Activated T-helper 1 cell treated with anti-CD3 and anti-CD28 coated beads, Interleukin-12 subunit alpha, Interleukin-12 subunit beta, Interleukin-2, Interleukin-4 antibody, amounts not matched to agents 30 ng/mL and 10 ng/mL and 1 ng/mL, durations not matched to agents 14 hours and 24 hours and 36 hours (primary cell): ENCODE data around the gene FSIP2. TPM values are rescaled to one million over a fixed set of nuclear protein-coding genes. Genes with fewer than 3 reads are reported as not detected.

ENCODE experiments used
- DNase-seq: peaks from one replicate; pipeline ENCODE4 v3.0.0; 2021; ENCODE audit warnings: low spot score
- H3K27ac Mint-ChIP-seq: one replicate; pipeline ENCODE4 v1.8.0; 2021; ENCODE audit warnings: mild to moderate bottlenecking, mixed read lengths
- H3K27me3 Mint-ChIP-seq: one replicate; pipeline ENCODE4 v1.8.0; 2022; ENCODE audit warnings: mild to moderate bottlenecking, moderate library complexity, mixed read lengths; ENCODE audit not compliant: insufficient read depth
- H3K36me3 Mint-ChIP-seq: one replicate; pipeline ENCODE4 v1.8.0; 2021; ENCODE audit warnings: low read depth, mixed read lengths
- H3K4me1 Mint-ChIP-seq: one replicate; pipeline ENCODE4 v1.8.0; 2021; ENCODE audit warnings: low read depth, mixed read lengths
- H3K4me3 Mint-ChIP-seq: one replicate; pipeline ENCODE4 v1.8.0; 2021; ENCODE audit warnings: mild to moderate bottlenecking, moderate library complexity, mixed read lengths
- H3K9me3 Mint-ChIP-seq: one replicate; pipeline ENCODE4 v1.8.0; 2021; ENCODE audit warnings: mixed read lengths
- intact Hi-C: fragments of 100-400 bp; cut with micrococcal nuclease; formaldehyde crosslinking; loops from one replicate; pipeline ENCODE4 v1.15.1; 2024
- total RNA-seq: library from RNA; stranded (reverse); gene quantifications from 2 replicates; pipeline ENCODE4 v1.2.3, GENCODE V29; 2022

FSIP2 gene
- total RNA-seq, 1 donor from 2014 or later = 0.23 TPM

- DNase-seq = no peak
- no peak overlapping the region for H3K27ac Mint-ChIP-seq
- H3K4me1 Mint-ChIP-seq = no peaks in the 10 kb centered on the region
- no peaks in the 10 kb centered on the region for H3K27me3 Mint-ChIP-seq
- intact Hi-C loops = no loop called here
- no peak overlapping the region for H3K4me3 Mint-ChIP-seq
- H3K9me3 Mint-ChIP-seq = no peaks in the 10 kb centered on the region
- no peaks in the 10 kb centered on the region for H3K36me3 Mint-ChIP-seq
These were observed 47.4 kb downstream of the FSIP2 start for GRCh38 chr2:185785851-185786473.

- no peak for DNase-seq
- Mint-ChIP-seq H3K4me3 (no peak overlapping the region), H3K27ac (no peak overlapping the region), H3K4me1 (no peaks in the 10 kb centered on the region), H3K9me3 (no peaks in the 10 kb centered on the region), H3K36me3 (no peaks in the 10 kb centered on the region), H3K27me3 (no peaks in the 10 kb centered on the region)
- intact Hi-C loops = no loop called here
These were observed 48.9 kb downstream of the FSIP2 start for GRCh38 chr2:185787227-185788145.

GRCh38 chr2:185790361-185790760, 51.8 kb downstream of the FSIP2 start:
- H3K9me3 Mint-ChIP-seq = no peaks in the 10 kb centered on the region
- DNase-seq = no peak
- no peak overlapping the region for H3K27ac Mint-ChIP-seq
- H3K36me3 Mint-ChIP-seq = no peaks in the 10 kb centered on the region
- intact Hi-C loops = no loop called here
- no peak overlapping the region for H3K4me3 Mint-ChIP-seq
- H3K4me1 Mint-ChIP-seq = no peaks in the 10 kb centered on the region
- no peaks in the 10 kb centered on the region for H3K27me3 Mint-ChIP-seq

GRCh38 chr2:185793532-185794345, 55.1 kb downstream of the FSIP2 start:
- H3K4me3 Mint-ChIP-seq = no peak overlapping the region
- intact Hi-C loops = no loop called here
- H3K27me3 Mint-ChIP-seq = no peaks in the 10 kb centered on the region
- H3K36me3 Mint-ChIP-seq = no peaks in the 10 kb centered on the region
- no peak for DNase-seq
- no peaks in the 10 kb centered on the region for H3K9me3 Mint-ChIP-seq
- no peak overlapping the region for H3K27ac Mint-ChIP-seq
- no peaks in the 10 kb centered on the region for H3K4me1 Mint-ChIP-seq

DNA sequence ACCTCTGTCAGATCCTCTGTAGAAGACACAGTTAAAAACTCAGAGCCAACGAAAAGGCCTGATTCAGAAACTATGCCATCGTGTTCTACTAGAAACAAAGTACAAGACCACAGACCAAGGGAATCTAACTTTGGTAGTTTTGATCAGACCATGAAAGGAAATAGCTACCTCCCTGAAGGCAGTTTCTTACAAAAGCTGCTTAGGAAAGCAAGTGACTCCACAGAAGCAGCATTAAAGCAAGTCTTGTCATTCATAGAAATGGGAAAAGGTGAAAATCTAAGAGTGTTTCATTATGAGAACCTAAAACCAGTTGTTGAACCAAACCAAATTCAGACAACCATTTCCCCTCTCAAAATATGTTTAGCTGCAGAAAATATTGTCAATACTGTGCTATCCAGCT, 58.2 kb downstream of the FSIP2 start:
- Mint-ChIP-seq H3K4me3 (no peak overlapping the region), H3K9me3 (no peaks in the 10 kb centered on the region), H3K36me3 (no peaks in the 10 kb centered on the region), H3K27ac (no peak overlapping the region), H3K27me3 (no peaks in the 10 kb centered on the region), H3K4me1 (no peaks in the 10 kb centered on the region)
- intact Hi-C loops = no loop called here
- no peak for DNase-seq

DNA sequence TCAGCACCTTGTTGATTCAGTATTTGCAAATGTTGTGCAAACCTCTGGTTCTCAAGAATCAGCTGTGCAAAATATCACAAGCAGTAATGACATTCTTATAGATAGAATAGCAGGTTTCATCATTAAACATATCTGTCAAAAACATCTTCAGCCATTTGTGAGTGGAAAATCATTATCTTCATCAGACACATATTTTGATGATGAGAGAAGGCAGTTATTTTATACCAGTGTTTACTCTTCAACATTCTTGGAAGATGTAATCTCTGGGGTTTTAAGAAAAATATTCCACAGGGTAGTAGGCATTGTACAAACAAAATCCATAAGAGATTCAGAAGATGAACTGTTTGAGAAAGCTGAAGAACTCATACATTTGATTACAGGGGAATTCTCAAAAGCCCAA, 64.3 kb downstream of the FSIP2 start:
- no peaks in the 10 kb centered on the region for H3K36me3 Mint-ChIP-seq

DNA sequence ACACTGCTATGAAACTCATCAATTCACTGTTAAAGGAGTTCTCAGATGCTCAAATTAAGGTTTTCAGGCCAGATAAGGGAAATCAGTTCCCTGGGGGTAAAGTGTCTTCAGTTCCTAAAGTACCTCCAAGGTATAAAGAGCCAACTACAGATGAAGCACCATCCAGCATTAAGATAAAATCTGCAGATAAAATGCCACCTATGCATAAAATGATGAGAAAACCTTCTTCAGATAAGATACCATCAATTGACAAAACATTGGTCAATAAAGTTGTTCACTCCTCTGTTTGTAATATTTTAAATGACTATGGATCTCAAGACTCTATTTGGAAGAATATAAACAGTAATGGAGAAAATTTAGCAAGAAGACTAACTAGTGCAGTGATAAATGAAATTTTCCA, 68.2 kb downstream of the FSIP2 start:
- Mint-ChIP-seq H3K36me3 (no peaks in the 10 kb centered on the region), H3K9me3 (peaks cover 5% of the 10 kb centered on the region)
- intact Hi-C loops = no loop called here

More for the DNA sequence above, 64.3 kb downstream of the FSIP2 start:
- Mint-ChIP-seq H3K9me3 (peaks cover 5% of the 10 kb centered on the region), H3K27ac (no peak overlapping the region), H3K4me1 (no peaks in the 10 kb centered on the region), H3K27me3 (no peaks in the 10 kb centered on the region), H3K4me3 (no peak overlapping the region)
- intact Hi-C loops = no loop called here
- no peak for DNase-seq

DNA sequence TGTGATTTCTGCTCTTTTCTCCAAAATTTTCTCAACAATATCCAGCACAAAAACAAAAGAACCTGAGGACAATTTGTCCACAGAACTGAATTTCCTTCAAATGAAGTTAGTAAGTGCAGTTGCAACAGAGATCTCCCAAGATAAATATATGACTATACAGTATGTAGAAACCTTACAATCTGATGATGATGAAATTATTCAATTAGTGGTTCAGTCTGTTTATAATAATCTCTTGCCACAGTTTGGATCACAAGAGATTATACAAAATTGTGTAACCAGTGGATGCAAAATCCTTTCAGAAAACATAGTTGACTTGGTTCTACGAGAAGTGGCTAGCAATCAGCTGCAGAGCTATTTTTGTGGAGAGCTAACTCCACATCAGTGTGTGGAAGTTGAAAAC, 68.7 kb downstream of the FSIP2 start:
- intact Hi-C loops = no loop called here
- DNase-seq = no peak
- H3K9me3 Mint-ChIP-seq = peaks cover 5% of the 10 kb centered on the region
- H3K27me3 Mint-ChIP-seq = no peaks in the 10 kb centered on the region
- H3K36me3 Mint-ChIP-seq = no peaks in the 10 kb centered on the region
- H3K27ac Mint-ChIP-seq = no peak overlapping the region
- no peaks in the 10 kb centered on the region for H3K4me1 Mint-ChIP-seq
- no peak overlapping the region for H3K4me3 Mint-ChIP-seq

More for the DNA sequence above, 68.2 kb downstream of the FSIP2 start:
- Mint-ChIP-seq H3K27ac (no peak overlapping the region), H3K4me1 (no peaks in the 10 kb centered on the region), H3K27me3 (no peaks in the 10 kb centered on the region), H3K4me3 (no peak overlapping the region)
- no peak for DNase-seq

- H3K4me1 Mint-ChIP-seq = no peaks in the 10 kb centered on the region
- no peak overlapping the region for H3K27ac Mint-ChIP-seq
- intact Hi-C loops = no loop called here
- no peaks in the 10 kb centered on the region for H3K27me3 Mint-ChIP-seq
- no peaks in the 10 kb centered on the region for H3K36me3 Mint-ChIP-seq
- H3K9me3 Mint-ChIP-seq = no peaks in the 10 kb centered on the region
- no peak for DNase-seq
- no peak overlapping the region for H3K4me3 Mint-ChIP-seq
These were observed 73.0 kb downstream of the FSIP2 start for GRCh38 chr2:185811580-185811979.

- DNase-seq = no peak
- intact Hi-C loops = no loop called here
- Mint-ChIP-seq H3K27ac (no peak overlapping the region), H3K27me3 (no peaks in the 10 kb centered on the region), H3K4me3 (no peak overlapping the region), H3K4me1 (no peaks in the 10 kb centered on the region), H3K36me3 (no peaks in the 10 kb centered on the region), H3K9me3 (peaks cover 7% of the 10 kb centered on the region)
These were observed 75.1 kb downstream of the FSIP2 start for GRCh38 chr2:185813707-185814106.

DNA sequence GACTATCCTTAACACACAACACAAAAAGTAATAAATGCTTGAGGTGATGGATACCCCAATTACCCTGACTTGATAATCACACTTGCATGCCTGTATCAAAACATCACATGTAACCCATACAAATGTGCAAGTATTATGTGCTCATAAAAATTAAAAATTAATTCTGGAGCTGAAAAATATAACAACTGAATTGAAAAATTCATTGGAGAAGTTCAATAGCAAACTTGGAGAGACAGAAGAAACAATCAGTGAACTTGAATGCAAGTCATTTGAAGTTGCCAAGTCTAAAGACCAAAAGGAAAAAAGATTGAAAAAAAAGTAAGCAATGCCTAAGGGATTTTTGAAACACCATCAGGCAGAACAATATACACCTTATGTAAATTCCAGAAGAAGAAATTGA, 79.4 kb downstream of the FSIP2 start:
- H3K9me3 Mint-ChIP-seq = peaks cover 11% of the 10 kb centered on the region
- DNase-seq = no peak
- no peaks in the 10 kb centered on the region for H3K36me3 Mint-ChIP-seq
- no peak overlapping the region for H3K4me3 Mint-ChIP-seq
- H3K4me1 Mint-ChIP-seq = no peaks in the 10 kb centered on the region
- H3K27me3 Mint-ChIP-seq = no peaks in the 10 kb centered on the region
- no peak overlapping the region for H3K27ac Mint-ChIP-seq
- intact Hi-C loops = no loop called here

GRCh38 chr2:185821467-185821866, 82.9 kb downstream of the FSIP2 start:
- Mint-ChIP-seq H3K9me3 (peaks cover 11% of the 10 kb centered on the region), H3K27ac (no peak overlapping the region), H3K4me1 (no peaks in the 10 kb centered on the region), H3K27me3 (no peaks in the 10 kb centered on the region), H3K36me3 (no peaks in the 10 kb centered on the region), H3K4me3 (no peak overlapping the region)
- DNase-seq = no peak
- intact Hi-C loops = no loop called here

- Mint-ChIP-seq H3K27me3 (no peaks in the 10 kb centered on the region), H3K36me3 (no peaks in the 10 kb centered on the region), H3K4me3 (no peak overlapping the region), H3K9me3 (peaks cover 4% of the 10 kb centered on the region), H3K27ac (no peak overlapping the region), H3K4me1 (no peaks in the 10 kb centered on the region)
- DNase-seq = no peak
- intact Hi-C loops = no loop called here
These were observed 85.2 kb downstream of the FSIP2 start for GRCh38 chr2:185823773-185824172.
